Liver (tissue), 9 donors: ENCODE results near the gene AKAP11. TPM values are rescaled to one million over a fixed set of nuclear protein-coding genes. Genes with fewer than 3 reads are reported as not detected.

ENCODE experiments used
- DNase-seq: peaks from one replicate; pipeline ENCODE4 v3.0.0-alpha.2; 2017; ENCODE audit warnings: low spot score
- H3K27ac ChIP-seq, 2 donors: one replicate each; pipeline ENCODE4 v1.7.0; 2013; ENCODE audit warnings: inconsistent platforms in 2 of 2, low read length in 2 of 2, control low read depth in 1 of 2, low read depth in 1 of 2, mild to moderate bottlenecking in 1 of 2
- H3K27me3 ChIP-seq, 4 donors: one replicate each; pipeline versions ENCODE4 v1.6.1 to v1.7.0; 2013; ENCODE audit warnings: low read length in 3 of 4, inconsistent platforms in 1 of 4, mild to moderate bottlenecking in 1 of 4, moderate library complexity in 1 of 4; ENCODE audit not compliant: control insufficient read depth in 4 of 4, insufficient read depth in 4 of 4
- H3K36me3 ChIP-seq, 4 donors: one replicate each; pipeline versions ENCODE4 v1.6.1 to v1.7.0; 2013; ENCODE audit warnings: low read length in 3 of 4, mild to moderate bottlenecking in 3 of 4, low read depth in 1 of 4, moderate library complexity in 1 of 4; ENCODE audit not compliant: control insufficient read depth in 4 of 4, insufficient read depth in 3 of 4
- H3K4me1 ChIP-seq, 4 donors: one replicate each; pipeline versions ENCODE4 v1.6.1 to v1.7.0; 2013; ENCODE audit warnings: low read length in 3 of 4, mild to moderate bottlenecking in 3 of 4, moderate library complexity in 1 of 4; ENCODE audit not compliant: control insufficient read depth in 4 of 4, insufficient read depth in 4 of 4
- H3K4me3 ChIP-seq, 3 donors: one replicate each; pipeline versions ENCODE4 v1.6.1 to v1.7.0; 2013; ENCODE audit warnings: low read length in 3 of 3, control low read depth in 1 of 3, low read depth in 1 of 3, mild to moderate bottlenecking in 1 of 3
- H3K9ac ChIP-seq, 2 donors: one replicate each; pipeline ENCODE4 v1.7.0; 2013; ENCODE audit warnings: low read length in 2 of 2, mild to moderate bottlenecking in 2 of 2, moderate library complexity in 2 of 2, control low read depth in 1 of 2, low read depth in 1 of 2
- H3K9me3 ChIP-seq, 4 donors: one replicate each; pipeline versions ENCODE4 v1.6.1 to v1.7.0; 2013; ENCODE audit warnings: low read length in 3 of 4; ENCODE audit not compliant: control insufficient read depth in 4 of 4
- EGR1 ChIP-seq, 2 donors: IDR thresholded peaks; 2 replicates each; pipeline ENCODE4 v1.6.1; 2016 to 2018; ENCODE audit warnings: antibody characterized with exemption in 2 of 2, low read depth in 2 of 2
- HNF4A ChIP-seq, 2 donors: conservative IDR thresholded peaks; 2 replicates each; pipeline ENCODE4 v1.6.1; 2016; ENCODE audit warnings: antibody characterized with exemption in 2 of 2, mild to moderate bottlenecking in 2 of 2
- JUND ChIP-seq, 2 donors: IDR thresholded peaks; 2 replicates each; pipeline ENCODE4 v1.6.1; 2016; ENCODE audit warnings: antibody characterized with exemption in 2 of 2
- NR2F2 ChIP-seq: IDR thresholded peaks from 2 replicates; pipeline ENCODE4 v1.6.1; 2016; ENCODE audit warnings: antibody characterized with exemption
- RXRA ChIP-seq, 2 donors: IDR thresholded peaks; 2 replicates each; pipeline ENCODE4 v1.6.1; 2017 to 2018; ENCODE audit warnings: antibody characterized with exemption in 2 of 2, mild to moderate bottlenecking in 1 of 2
- SP1 ChIP-seq: IDR thresholded peaks from 2 replicates; pipeline ENCODE4 v1.6.1; 2018; ENCODE audit warnings: antibody characterized with exemption, mild to moderate bottlenecking
- TAF1 ChIP-seq: conservative IDR thresholded peaks from 2 replicates; pipeline ENCODE4 v1.6.1; 2016; ENCODE audit warnings: antibody characterized with exemption, mild to moderate bottlenecking
- whole genome bisulfite sequencing: extraction: QIAGEN DNeasy Blood & Tissue Kit; methylation state at CpG from one replicate; pipeline ENCODE4 v1.1.7; 2013; 5-methylcytosine and 5-hydroxymethylcytosine counted together
- polyA plus RNA-seq, 2 donors: library from polyadenylated mRNA; stranded (reverse) in 1 of 2; unstranded in 1 of 2; fragments of 200-250 nt in 1 of 2; fragments of >200 nt in 1 of 2; fragmentation: Nextera tagmentation in 1 of 2; extraction: Ambion mirVana in 1 of 2; gene quantifications; one replicate each; pipeline versions ENCODE4 v1.2.1 to v1.2.3, GENCODE V29; 2013 to 2015
- total RNA-seq, 2 donors: library from RNA; depleted of rRNA; stranded (reverse); fragments of >200 nt; gene quantifications; one replicate each; pipeline ENCODE4 v1.2.3, GENCODE V29; 2014
- TF ChIP-seq, protein P1 (sequence below): IDR thresholded peaks from 2 replicates; pipeline ENCODE4 v1.6.1; 2016; ENCODE audit warnings: antibody characterized with exemption, mild to moderate bottlenecking
- TF ChIP-seq, protein P2 (sequence below): IDR thresholded peaks from 2 replicates; pipeline ENCODE4 v1.6.1; 2016; ENCODE audit warnings: antibody characterized with exemption
- donor health status: healthy.
- donor health status: healthy.
- donor health status: healthy.
- donor health status: healthy.
- donor health status: healthy.

Gene AKAP11
- total and polyA plus RNA-seq, 4 donors, result 2.5 to 12.0 (median 7.3) TPM

DNA sequence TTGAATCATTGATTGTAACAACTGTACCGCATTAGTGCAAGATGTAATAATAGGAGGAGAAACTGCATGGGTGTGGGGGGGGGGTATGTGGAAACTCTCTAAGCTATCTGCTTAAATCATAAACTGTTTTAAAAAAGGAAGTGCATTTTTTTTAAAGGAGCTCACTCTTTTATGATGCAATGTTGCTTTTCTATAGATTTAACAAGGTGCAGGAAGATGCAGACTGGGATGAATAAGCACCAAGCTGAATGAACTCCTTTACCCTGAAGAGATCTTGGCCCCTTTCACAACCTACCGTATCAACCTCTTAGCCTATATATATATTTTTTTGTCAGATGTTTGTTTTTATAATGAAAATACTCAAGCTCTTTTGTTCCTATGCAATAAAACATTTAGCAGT lies 95.9 kb downstream of the AKAP11 start:
- no peaks in the 10 kb centered on the region for H3K36me3 ChIP-seq
- DNase-seq, result no peak
- H3K4me1 ChIP-seq, result peaks cover 0 to 4% (median 4%) of the 10 kb centered on the region in 4 donors
- no peaks in the 10 kb centered on the region for H3K9me3 ChIP-seq
- no peak overlapping the region for H3K4me3 ChIP-seq
- WGBS, result 87% methylated on average over 2 of the region's 2 CpGs
- TF ChIP-seq, protein P1, sequence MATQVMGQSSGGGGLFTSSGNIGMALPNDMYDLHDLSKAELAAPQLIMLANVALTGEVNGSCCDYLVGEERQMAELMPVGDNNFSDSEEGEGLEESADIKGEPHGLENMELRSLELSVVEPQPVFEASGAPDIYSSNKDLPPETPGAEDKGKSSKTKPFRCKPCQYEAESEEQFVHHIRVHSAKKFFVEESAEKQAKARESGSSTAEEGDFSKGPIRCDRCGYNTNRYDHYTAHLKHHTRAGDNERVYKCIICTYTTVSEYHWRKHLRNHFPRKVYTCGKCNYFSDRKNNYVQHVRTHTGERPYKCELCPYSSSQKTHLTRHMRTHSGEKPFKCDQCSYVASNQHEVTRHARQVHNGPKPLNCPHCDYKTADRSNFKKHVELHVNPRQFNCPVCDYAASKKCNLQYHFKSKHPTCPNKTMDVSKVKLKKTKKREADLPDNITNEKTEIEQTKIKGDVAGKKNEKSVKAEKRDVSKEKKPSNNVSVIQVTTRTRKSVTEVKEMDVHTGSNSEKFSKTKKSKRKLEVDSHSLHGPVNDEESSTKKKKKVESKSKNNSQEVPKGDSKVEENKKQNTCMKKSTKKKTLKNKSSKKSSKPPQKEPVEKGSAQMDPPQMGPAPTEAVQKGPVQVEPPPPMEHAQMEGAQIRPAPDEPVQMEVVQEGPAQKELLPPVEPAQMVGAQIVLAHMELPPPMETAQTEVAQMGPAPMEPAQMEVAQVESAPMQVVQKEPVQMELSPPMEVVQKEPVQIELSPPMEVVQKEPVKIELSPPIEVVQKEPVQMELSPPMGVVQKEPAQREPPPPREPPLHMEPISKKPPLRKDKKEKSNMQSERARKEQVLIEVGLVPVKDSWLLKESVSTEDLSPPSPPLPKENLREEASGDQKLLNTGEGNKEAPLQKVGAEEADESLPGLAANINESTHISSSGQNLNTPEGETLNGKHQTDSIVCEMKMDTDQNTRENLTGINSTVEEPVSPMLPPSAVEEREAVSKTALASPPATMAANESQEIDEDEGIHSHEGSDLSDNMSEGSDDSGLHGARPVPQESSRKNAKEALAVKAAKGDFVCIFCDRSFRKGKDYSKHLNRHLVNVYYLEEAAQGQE, result no peak
- TF ChIP-seq TAF1 (no peak), JUND (IDR thresholded peaks at IDR 0.05) (no peak), HNF4A (conservative IDR thresholded peaks at IDR 0.05) (no peak)
- no peak overlapping the region for H3K9ac ChIP-seq
- no peaks in the 10 kb centered on the region for H3K27me3 ChIP-seq
- H3K27ac ChIP-seq, result no peak overlapping the region

DNA sequence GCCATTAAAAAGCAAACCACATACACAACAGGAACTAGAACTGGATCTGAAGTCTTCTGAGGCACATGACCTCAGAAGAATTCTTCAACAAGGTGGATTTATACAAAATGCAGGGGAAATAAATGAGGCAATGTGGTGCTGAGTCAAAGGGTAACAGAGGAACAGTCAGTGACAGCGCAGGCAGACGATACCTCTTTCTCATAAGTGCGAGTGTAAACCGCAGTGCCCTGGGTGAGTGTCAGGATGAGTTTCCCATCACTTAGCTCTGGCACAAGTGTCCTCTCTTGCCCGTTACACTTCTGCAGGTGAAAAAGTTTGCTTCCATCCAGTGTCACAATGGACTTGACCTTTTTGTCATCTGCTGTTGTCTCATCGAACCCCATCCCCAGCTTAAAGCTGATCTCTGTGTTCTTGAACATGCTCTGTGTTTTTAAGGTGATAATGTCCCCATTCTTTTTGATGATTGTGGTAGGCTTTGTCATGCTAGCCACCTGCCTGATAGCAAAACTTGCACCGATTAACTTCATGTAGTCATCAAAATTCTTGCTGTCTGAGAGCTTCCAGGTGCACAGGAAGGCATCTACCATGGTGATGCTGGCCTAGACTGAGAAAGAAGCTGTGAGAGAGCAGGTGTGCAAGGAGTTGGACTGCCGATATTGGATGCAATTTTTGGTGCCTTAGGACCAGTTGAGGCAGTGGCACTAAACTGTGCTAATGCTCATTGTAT lies 97.3 kb downstream of the AKAP11 start:
- 89% methylated on average over 8 of the region's 8 CpGs for WGBS
- Histone ChIP-seq H3K4me3 (no peak overlapping the region), H3K36me3 (no peaks in the 10 kb centered on the region), H3K9ac (no peak overlapping the region), H3K9me3 (no peaks in the 10 kb centered on the region), H3K27ac (no peak overlapping the region), H3K4me1 (peaks cover 0 to under 1% (median 0%) of the 10 kb centered on the region in 4 donors), H3K27me3 (no peaks in the 10 kb centered on the region)
- TF ChIP-seq SP1, result no peak
- DNase-seq, result no peak

DNA sequence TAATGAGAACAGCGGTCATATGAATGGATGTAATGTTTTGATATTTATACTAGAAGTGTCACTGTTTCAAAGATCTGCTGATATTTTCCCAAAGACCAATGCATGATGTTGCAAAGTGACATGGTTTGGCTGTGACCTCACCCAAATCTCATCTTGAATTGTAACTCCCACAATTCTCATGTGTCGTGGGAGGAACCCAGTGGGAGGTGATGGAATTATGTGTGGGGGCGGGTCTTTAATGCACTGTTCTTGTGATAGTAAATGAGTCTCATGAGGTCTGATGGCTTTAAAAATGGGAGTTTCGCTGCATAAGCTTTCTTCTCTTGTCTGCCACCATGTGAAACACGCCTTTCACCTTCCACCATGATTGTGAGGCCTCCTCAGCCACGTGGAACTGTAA lies 98.3 kb downstream of the AKAP11 start:
- H3K4me1 ChIP-seq, result no peaks in the 10 kb centered on the region
- H3K27ac ChIP-seq, result no peak overlapping the region
- no peaks in the 10 kb centered on the region for H3K36me3 ChIP-seq
- no peak overlapping the region for H3K9ac ChIP-seq
- WGBS, result 79% methylated on average over 6 of the region's 6 CpGs
- no peak overlapping the region for H3K4me3 ChIP-seq
- TF ChIP-seq HNF4A (conservative IDR thresholded peaks at IDR 0.05) (no peak), EGR1 (IDR thresholded peaks at IDR 0.05; ENCODE audit: low read depth in 2 of 2) (no peak), NR2F2 (no peak), RXRA (IDR thresholded peaks at IDR 0.05) (no peak), TAF1 (no peak), SP1 (no peak)
- TF ChIP-seq, protein P2, sequence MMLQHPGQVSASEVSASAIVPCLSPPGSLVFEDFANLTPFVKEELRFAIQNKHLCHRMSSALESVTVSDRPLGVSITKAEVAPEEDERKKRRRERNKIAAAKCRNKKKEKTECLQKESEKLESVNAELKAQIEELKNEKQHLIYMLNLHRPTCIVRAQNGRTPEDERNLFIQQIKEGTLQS, result no peak
- TF ChIP-seq, protein P1, result no peak
- no peak for DNase-seq
- H3K27me3 ChIP-seq, result no peaks in the 10 kb centered on the region
- no peaks in the 10 kb centered on the region for H3K9me3 ChIP-seq

Other genes starting within 250 kb of the AKAP11 start
- 1 to 10 TPM; 1.6 to 3.7 TPM for gene DGKH, start 223.5 kb upstream of the AKAP11 start, total RNA-seq
- under 1 TPM; 0.25 to 0.30 TPM for gene DGKH, start 223.5 kb upstream of the AKAP11 start, polyA plus RNA-seq